Forelimb muscle (tissue), 1 donor: ENCODE data around the gene RORC. TPM values are rescaled to one million over a fixed set of nuclear protein-coding genes. Genes with fewer than 3 reads are reported as not detected.

Experiments
- DNase-seq: peaks from one replicate; pipeline ENCODE4 v3.0.0-alpha.2; 2013; ENCODE audit warnings: low read depth
- polyA plus RNA-seq: library from polyadenylated mRNA; unstranded; fragments of 120-200 nt; gene quantifications from one replicate; pipeline ENCODE4 v1.2.1, GENCODE V29; 2013; ENCODE audit not compliant: insufficient read length

RORC gene
- polyA plus RNA-seq, 1 donor = 10.8 TPM

GRCh38 chr1:151827853-151828252 is 3.7 kb downstream of the RORC start:
- no peak for DNase-seq

DNA sequence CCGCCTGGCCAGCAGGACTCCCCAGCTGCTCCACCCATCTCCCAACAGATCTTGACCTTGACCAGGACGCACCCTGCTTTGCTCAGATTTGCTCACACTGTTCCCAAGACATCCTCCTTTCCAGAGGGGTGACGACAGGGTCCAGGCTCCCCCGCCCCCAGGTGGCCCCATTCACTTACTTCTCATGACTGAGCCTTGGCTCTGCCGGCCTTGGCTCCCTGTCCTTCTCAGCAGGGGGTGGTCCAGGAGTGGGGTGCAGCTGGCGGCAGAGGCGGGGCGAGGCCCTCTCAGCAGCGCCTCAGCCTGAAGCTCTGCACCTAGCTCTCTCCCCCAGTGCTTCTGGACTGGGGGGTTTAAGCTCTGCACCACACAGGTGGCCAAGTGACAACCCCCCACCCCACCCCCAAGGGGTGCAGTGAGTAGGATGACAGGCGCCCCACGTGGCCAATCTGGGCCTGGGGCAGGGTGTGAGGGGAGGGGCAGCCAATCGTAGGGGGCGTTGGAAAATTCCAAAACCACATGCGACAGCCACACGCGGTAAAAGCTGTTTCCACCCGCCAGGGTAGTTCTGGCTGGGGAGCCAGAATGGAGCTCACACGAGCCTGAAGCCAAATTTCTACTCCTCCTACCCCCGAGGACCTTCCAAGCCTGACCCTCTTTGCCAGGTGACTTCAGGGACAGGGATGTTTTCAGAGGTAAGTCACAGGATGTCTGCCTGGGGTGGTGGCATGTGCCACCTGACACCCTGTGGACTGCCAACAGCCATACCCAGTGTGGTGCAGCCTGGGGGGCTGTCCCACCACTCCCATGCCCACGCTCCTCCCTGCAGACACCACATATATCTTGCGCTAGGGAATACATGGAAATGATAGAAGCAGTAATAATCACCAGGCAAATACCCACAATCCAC is 5.6 kb downstream of the RORC start:
- no peak for DNase-seq

DNA sequence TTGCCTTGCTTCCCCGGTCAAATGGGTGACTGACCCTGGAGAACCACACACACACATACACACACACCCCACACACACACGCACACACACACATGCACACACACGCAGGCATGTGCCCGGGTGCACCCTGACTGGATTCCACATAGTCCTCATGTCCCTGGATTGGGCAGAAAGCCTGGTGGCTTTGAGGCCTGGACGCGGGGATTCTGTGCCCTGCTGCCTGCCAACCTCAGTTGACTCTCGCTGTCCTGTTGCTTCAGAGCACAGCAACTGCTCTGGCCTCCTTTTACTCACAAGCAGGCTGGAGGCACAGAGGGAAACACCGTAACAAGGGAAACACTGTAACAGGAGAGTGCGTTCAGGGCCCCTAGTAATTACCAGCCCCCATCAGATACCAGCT is 6.4 kb downstream of the RORC start:
- DNase-seq = no peak

- DNase-seq = no peak
Observed at GRCh38 chr1:151823175-151823574, 8.4 kb downstream of the RORC start.

GRCh38 chr1:151822404-151822803 is 9.2 kb downstream of the RORC start:
- DNase-seq = no peak

DNA sequence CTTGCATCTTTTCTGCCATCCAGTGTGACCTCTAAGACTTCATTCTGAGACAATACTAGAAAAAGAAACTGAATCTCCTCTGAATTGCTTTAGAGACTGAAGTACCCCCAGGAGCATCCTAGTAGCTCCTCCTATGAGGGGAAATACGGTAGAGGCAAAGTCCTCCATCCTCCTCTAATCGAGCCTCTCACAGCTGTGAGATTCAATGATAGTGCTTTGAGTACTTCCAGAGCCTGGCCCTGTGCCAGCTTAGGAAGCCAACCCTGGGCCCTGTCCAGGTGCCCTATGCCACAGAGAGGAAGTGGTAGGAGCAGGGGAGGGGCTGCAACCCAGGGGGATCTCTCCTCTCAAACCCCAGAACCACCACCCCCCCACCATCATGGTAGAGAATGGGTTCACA is 10.7 kb downstream of the RORC start:
- DNase-seq = no peak

- DNase-seq = no peak
Observed at GRCh38 chr1:151819976-151820623, 11.5 kb downstream of the RORC start.

GRCh38 chr1:151819227-151819835 is 12.3 kb downstream of the RORC start:
- no peak for DNase-seq

DNA sequence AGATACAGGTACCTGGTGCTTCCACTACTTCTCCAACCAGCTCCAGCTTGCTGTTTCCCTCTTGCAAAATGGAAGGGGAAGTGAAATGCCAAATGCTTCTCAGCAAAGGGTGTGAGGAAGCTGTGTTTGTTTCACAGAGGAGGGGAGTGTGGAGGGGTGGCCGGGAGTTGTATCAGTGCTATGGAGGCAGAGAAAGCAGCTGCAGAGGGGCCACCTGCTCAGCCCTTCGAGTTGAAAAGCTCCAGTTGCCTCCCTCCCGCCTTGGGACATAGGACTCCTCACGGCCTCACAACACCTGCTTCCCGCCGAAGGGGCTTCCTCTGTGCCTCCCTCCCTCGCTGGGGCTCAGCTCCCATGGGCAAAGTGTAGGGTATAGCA is 14.3 kb downstream of the RORC start:
- no peak for DNase-seq

DNA sequence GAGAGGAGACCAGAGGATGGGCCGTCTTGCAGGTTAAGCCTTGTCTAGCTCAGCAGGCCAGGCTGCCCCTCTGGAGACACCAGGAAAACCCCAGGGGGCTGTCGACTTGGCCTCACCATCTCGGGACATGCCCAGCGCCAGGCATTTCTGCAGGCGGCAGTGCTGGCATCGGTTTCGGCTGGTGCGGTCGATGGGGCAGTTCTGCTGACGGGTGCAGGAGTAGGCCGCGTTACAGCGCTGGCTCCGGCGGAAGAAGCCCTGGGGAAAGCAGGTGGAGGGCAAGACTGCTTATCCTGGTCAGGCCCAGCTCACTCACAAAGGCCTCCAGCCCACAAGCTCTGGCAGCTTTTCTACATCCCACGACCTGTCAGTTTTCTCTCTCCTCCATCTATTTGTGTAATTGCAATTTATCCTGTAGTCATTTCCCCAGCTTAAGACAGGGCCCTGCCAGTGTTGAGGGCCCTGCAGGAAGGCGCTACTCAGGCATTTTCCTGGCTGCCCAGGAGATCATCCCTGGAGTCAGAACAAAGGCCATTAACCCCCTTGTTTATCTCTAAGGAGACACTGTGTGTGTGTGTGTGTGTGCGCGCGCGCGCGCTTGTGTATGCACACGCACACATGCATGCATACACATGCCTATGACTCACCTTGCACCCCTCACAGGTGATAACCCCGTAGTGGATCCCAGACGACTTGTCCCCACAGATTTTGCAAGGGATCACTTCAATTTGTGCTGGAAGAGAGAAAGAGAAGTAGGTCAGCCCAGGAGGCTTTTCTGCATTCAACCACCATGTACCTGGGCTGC is 14.9 kb downstream of the RORC start:
- no peak for DNase-seq

DNA sequence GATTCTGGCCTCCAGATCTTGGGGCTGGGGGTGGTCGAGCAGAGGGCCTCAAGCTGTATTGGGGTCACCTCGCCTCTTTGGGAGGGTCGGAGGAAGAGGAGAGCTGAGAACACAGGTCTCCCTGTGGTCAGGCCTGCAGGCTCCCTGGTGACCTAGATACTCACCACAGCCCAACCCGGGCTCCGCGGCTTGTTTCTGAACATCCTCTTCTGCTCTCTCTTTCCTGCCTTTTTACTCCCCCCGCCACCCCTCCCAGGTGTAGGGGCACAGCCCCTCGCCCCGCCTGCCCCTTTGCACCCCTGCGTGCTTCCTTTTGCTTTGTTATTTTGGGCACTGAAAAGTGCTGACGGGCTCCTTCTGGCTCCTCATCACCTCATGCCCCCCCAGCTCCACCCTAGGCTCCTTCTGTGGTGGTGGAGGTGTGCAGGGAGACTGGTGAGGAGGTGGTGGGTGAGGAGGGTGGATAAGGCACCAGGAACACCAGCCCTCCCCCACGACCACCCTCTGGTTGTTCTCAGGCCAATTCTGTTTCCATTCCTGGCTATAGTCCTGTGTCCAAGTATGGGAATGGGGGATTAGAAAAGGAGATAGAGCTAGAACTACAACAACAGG is 15.8 kb downstream of the RORC start:
- DNase-seq = no peak

GRCh38 chr1:151814971-151815545 is 16.5 kb downstream of the RORC start:
- no peak for DNase-seq

- no peak for DNase-seq
Observed at GRCh38 chr1:151814426-151814825, 17.2 kb downstream of the RORC start.

GRCh38 chr1:151813271-151813977 is 18.2 kb downstream of the RORC start:
- DNase-seq = no peak

GRCh38 chr1:151811181-151811580 is 20.4 kb downstream of the RORC start:
- no peak for DNase-seq

DNA sequence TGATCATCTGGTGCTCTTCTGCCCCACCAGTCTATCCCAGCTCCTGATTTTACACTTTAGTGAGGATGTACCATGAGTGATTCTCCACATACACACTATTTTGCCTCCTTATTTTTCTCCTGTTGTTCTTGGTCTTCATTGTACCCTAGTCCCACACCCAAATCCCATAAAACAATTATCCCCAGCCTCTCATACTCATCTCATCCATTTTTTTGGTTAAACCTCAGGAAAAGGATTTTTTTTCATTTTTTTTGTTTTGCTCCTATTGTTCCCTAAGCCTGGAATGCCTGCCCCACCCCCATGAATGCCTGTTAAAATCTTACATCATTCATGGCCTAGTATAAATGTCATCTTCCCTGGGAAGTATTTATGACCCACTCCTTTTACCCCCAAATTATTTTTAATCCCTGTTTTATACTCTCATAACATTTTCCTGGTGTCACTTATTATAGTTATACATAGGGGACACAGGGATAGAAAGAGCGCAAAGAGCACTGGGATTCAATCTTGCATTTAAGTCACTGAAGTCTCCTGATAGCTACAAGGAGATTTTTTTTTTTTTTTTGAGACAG is 21.5 kb downstream of the RORC start:
- no peak for DNase-seq

- DNase-seq = no peak
Observed at GRCh38 chr1:151809290-151809984, 22.2 kb downstream of the RORC start.

- DNase-seq = no peak
Observed at GRCh38 chr1:151807766-151808165, 23.8 kb downstream of the RORC start.

- no peak for DNase-seq
Observed at GRCh38 chr1:151807131-151807530, 24.5 kb downstream of the RORC start.

- no peak for DNase-seq
Observed at GRCh38 chr1:151806170-151806569, 25.4 kb downstream of the RORC start.
